Measurements from ENCODE around the gene AMIGO1.
A peak's percentile ranks its signal among the peaks of the same experiment; 100 is the strongest.

The AMIGO1 gene

GRCh38 chr1:109509176-109510134 is at the start of gene AMIGO1:
AMIGO1 (minus strand) TSS chr1:109509727; CDS start chr1:109508912, 815 bp downstream.
- DNase-seq (ENCODE audit: low read depth), result peak; percentile 50

GRCh38 chr1:109557520-109557919 is 48.0 kb upstream of the AMIGO1 start:
- no peak for DNase-seq (ENCODE audit: low read depth)

GRCh38 chr1:109556563-109556962 is 47.0 kb upstream of the AMIGO1 start:
- DNase-seq (ENCODE audit: low read depth), result no peak

GRCh38 chr1:109548321-109549267 is 39.1 kb upstream of the AMIGO1 start, which contains the start of gene GNAI3:
GNAI3 (plus strand) TSS chr1:109548615; CDS start chr1:109548721, 106 bp downstream.
- DNase-seq (ENCODE audit: low read depth), result peak; percentile 92

- no peak for DNase-seq (ENCODE audit: low read depth)
Observed at GRCh38 chr1:109547463-109548320, 38.2 kb upstream of the AMIGO1 start.

GRCh38 chr1:109546311-109547109 is 37.0 kb upstream of the AMIGO1 start:
- peak; percentile 85 for DNase-seq (ENCODE audit: low read depth)

GRCh38 chr1:109543988-109544735 is 34.6 kb upstream of the AMIGO1 start:
- no peak for DNase-seq (ENCODE audit: low read depth)

GRCh38 chr1:109543283-109543987 is 33.9 kb upstream of the AMIGO1 start:
- DNase-seq (ENCODE audit: low read depth), result no peak

- DNase-seq (ENCODE audit: low read depth), result no peak
Observed at GRCh38 chr1:109542657-109543056, 33.1 kb upstream of the AMIGO1 start.

GRCh38 chr1:109541102-109541501 is 31.6 kb upstream of the AMIGO1 start:
- no peak for DNase-seq (ENCODE audit: low read depth)

- DNase-seq (ENCODE audit: low read depth), result no peak
Observed at GRCh38 chr1:109539676-109540075, 30.1 kb upstream of the AMIGO1 start, which contains the start of gene GPR61. GPR61 (plus strand) TSS chr1:109539872; CDS start chr1:109543023, 3,151 bp downstream.

- no peak for DNase-seq (ENCODE audit: low read depth)
Observed at GRCh38 chr1:109538827-109539555, 29.5 kb upstream of the AMIGO1 start.

- DNase-seq (ENCODE audit: low read depth), result no peak
Observed at GRCh38 chr1:109537450-109538178, 28.1 kb upstream of the AMIGO1 start.

- DNase-seq (ENCODE audit: low read depth), result no peak
Observed at GRCh38 chr1:109535971-109536491, 26.5 kb upstream of the AMIGO1 start.

- no peak for DNase-seq (ENCODE audit: low read depth)
Observed at GRCh38 chr1:109535481-109535880, 26.0 kb upstream of the AMIGO1 start.

- no peak for DNase-seq (ENCODE audit: low read depth)
Observed at GRCh38 chr1:109534307-109534858, 24.9 kb upstream of the AMIGO1 start.

Data from activated T-cell treated with anti-CD3 and anti-CD28 coated beads for 24 hours (primary cell).